ENCODE results near the gene HM13. TPM values are rescaled to one million over a fixed set of nuclear protein-coding genes. Genes with fewer than 3 reads are reported as not detected.

HM13 gene
- total RNA-seq, 1 experiment from 2014 or later: 103 TPM

DNA sequence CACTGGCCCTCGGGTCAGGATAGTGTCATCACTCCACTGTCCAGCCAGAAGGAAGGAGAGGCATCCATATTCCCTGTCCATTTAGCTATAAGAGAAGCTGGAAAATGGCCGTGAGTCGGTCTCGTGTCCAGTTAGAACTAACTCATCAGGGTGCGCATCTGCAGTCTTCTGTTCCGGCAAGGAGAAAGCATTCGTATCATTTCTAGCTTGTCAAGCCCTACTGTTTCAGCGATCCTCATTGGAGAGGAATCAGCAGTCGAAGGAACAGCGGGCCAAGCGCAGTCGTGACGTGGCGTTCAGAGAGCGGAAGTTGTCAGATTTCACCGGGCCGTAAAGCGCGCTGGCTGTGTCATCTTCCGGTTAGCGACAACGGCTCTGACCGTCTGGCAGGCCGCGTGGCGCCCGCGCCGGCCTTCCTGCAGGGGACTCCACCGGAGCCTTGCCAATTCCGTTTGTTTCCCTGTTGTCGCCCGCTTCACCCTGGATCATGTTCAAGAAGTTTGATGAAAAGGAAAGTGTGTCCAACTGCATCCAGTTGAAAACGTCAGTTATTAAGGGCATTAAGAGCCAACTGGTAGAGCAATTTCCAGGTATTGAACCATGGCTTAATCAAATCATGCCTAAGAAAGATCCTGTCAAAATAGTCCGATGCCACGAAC is 32.9 kb downstream of the HM13 start (continued):
- TF ChIP-seq, protein P1, sequence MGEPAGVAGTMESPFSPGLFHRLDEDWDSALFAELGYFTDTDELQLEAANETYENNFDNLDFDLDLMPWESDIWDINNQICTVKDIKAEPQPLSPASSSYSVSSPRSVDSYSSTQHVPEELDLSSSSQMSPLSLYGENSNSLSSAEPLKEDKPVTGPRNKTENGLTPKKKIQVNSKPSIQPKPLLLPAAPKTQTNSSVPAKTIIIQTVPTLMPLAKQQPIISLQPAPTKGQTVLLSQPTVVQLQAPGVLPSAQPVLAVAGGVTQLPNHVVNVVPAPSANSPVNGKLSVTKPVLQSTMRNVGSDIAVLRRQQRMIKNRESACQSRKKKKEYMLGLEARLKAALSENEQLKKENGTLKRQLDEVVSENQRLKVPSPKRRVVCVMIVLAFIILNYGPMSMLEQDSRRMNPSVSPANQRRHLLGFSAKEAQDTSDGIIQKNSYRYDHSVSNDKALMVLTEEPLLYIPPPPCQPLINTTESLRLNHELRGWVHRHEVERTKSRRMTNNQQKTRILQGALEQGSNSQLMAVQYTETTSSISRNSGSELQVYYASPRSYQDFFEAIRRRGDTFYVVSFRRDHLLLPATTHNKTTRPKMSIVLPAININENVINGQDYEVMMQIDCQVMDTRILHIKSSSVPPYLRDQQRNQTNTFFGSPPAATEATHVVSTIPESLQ (CRISPR knock-in tag; IDR thresholded peaks at IDR 0.05): no peak
- TF ChIP-seq MYBL2 (CRISPR knock-in tag; IDR thresholded peaks at IDR 0.05) (peak; percentile 77; the same call in 1 of the 2 replicates), NR1H2 (CRISPR knock-in tag; IDR thresholded peaks at IDR 0.05) (no peak), ZNF263 (CRISPR knock-in tag; IDR thresholded peaks at IDR 0.05; ENCODE audit: low read depth) (no peak), ZNF425 (CRISPR knock-in tag; conservative IDR thresholded peaks at IDR 0.05) (no peak), JAZF1 (CRISPR knock-in tag; IDR thresholded peaks at IDR 0.05) (no peak), USF2 (CRISPR knock-in tag; IDR thresholded peaks at IDR 0.05) (no peak), TCF7 (CRISPR knock-in tag; IDR thresholded peaks at IDR 0.05; ENCODE audit: low read depth) (no peak), GABPB1 (CRISPR knock-in tag; IDR thresholded peaks at IDR 0.05) (peak; percentile 72), TEAD4 (CRISPR knock-in tag; IDR thresholded peaks at IDR 0.05) (no peak), IRF2 (CRISPR knock-in tag; IDR thresholded peaks at IDR 0.05; ENCODE audit: borderline replicate concordance, low read depth) (no peak), SMAD3 (CRISPR knock-in tag; IDR thresholded peaks at IDR 0.05; ENCODE audit: borderline replicate concordance) (no peak), JUN (CRISPR knock-in tag; IDR thresholded peaks at IDR 0.05) (0 out of 2 replicates have a peak, but pooled peaks have one; percentile 35), ZNF671 (CRISPR knock-in tag; IDR thresholded peaks at IDR 0.05) (no peak), ZNF121 (CRISPR knock-in tag; IDR thresholded peaks at IDR 0.05) (no peak), GTF2I (CRISPR knock-in tag; conservative IDR thresholded peaks at IDR 0.05) (no peak), ATF3 (CRISPR knock-in tag; conservative IDR thresholded peaks at IDR 0.05) (no peak), ZMAT4 (CRISPR knock-in tag; IDR thresholded peaks at IDR 0.05) (no peak), ATF1 (CRISPR knock-in tag; IDR thresholded peaks at IDR 0.05) (no peak), TP53 (CRISPR knock-in tag; IDR thresholded peaks at IDR 0.05) (no peak), RELA (CRISPR knock-in tag; IDR thresholded peaks at IDR 0.05; ENCODE audit: borderline replicate concordance) (no peak)
- TF ChIP-seq, protein P2, sequence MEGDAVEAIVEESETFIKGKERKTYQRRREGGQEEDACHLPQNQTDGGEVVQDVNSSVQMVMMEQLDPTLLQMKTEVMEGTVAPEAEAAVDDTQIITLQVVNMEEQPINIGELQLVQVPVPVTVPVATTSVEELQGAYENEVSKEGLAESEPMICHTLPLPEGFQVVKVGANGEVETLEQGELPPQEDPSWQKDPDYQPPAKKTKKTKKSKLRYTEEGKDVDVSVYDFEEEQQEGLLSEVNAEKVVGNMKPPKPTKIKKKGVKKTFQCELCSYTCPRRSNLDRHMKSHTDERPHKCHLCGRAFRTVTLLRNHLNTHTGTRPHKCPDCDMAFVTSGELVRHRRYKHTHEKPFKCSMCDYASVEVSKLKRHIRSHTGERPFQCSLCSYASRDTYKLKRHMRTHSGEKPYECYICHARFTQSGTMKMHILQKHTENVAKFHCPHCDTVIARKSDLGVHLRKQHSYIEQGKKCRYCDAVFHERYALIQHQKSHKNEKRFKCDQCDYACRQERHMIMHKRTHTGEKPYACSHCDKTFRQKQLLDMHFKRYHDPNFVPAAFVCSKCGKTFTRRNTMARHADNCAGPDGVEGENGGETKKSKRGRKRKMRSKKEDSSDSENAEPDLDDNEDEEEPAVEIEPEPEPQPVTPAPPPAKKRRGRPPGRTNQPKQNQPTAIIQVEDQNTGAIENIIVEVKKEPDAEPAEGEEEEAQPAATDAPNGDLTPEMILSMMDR (IDR thresholded peaks at IDR 0.05): no peak
- TF ChIP-seq, protein P3, sequence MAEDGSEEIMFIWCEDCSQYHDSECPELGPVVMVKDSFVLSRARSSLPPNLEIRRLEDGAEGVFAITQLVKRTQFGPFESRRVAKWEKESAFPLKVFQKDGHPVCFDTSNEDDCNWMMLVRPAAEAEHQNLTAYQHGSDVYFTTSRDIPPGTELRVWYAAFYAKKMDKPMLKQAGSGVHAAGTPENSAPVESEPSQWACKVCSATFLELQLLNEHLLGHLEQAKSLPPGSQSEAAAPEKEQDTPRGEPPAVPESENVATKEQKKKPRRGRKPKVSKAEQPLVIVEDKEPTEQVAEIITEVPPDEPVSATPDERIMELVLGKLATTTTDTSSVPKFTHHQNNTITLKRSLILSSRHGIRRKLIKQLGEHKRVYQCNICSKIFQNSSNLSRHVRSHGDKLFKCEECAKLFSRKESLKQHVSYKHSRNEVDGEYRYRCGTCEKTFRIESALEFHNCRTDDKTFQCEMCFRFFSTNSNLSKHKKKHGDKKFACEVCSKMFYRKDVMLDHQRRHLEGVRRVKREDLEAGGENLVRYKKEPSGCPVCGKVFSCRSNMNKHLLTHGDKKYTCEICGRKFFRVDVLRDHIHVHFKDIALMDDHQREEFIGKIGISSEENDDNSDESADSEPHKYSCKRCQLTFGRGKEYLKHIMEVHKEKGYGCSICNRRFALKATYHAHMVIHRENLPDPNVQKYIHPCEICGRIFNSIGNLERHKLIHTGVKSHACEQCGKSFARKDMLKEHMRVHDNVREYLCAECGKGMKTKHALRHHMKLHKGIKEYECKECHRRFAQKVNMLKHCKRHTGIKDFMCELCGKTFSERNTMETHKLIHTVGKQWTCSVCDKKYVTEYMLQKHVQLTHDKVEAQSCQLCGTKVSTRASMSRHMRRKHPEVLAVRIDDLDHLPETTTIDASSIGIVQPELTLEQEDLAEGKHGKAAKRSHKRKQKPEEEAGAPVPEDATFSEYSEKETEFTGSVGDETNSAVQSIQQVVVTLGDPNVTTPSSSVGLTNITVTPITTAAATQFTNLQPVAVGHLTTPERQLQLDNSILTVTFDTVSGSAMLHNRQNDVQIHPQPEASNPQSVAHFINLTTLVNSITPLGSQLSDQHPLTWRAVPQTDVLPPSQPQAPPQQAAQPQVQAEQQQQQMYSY (CRISPR knock-in tag; IDR thresholded peaks at IDR 0.05): no peak
- TF ChIP-seq, protein P4, sequence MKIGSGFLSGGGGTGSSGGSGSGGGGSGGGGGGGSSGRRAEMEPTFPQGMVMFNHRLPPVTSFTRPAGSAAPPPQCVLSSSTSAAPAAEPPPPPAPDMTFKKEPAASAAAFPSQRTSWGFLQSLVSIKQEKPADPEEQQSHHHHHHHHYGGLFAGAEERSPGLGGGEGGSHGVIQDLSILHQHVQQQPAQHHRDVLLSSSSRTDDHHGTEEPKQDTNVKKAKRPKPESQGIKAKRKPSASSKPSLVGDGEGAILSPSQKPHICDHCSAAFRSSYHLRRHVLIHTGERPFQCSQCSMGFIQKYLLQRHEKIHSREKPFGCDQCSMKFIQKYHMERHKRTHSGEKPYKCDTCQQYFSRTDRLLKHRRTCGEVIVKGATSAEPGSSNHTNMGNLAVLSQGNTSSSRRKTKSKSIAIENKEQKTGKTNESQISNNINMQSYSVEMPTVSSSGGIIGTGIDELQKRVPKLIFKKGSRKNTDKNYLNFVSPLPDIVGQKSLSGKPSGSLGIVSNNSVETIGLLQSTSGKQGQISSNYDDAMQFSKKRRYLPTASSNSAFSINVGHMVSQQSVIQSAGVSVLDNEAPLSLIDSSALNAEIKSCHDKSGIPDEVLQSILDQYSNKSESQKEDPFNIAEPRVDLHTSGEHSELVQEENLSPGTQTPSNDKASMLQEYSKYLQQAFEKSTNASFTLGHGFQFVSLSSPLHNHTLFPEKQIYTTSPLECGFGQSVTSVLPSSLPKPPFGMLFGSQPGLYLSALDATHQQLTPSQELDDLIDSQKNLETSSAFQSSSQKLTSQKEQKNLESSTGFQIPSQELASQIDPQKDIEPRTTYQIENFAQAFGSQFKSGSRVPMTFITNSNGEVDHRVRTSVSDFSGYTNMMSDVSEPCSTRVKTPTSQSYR (CRISPR knock-in tag; IDR thresholded peaks at IDR 0.05): no peak

Measured in WTC11 (cell line).